H1 (cell line): ENCODE data around the gene KIAA1671. TPM values are rescaled to one million over a fixed set of nuclear protein-coding genes. Genes with fewer than 3 reads are reported as not detected.

Experiments used
- CTCF ChIA-PET: fragments of 300-600 bp; sonication (Branson Sonifier 250); formaldehyde crosslinking; loops from one replicate; lab custom pipeline; 2021; ENCODE audit not compliant: partially characterized antibody; lab: Charles Lee
- POLR2A ChIA-PET: fragments of 300-600 bp; sonication (Branson Sonifier 250); formaldehyde crosslinking; loops from one replicate; lab custom pipeline; 2021; ENCODE audit warnings: inconsistent platforms; ENCODE audit not compliant: partially characterized antibody; lab: Charles Lee
- DNase-seq, 2 experiments: peaks; one replicate each; pipeline versions ENCODE4 v3.0.0 to v3.0.0-alpha.2; 2010 to 2022; ENCODE audit warnings: low spot score in 2 of 2, low read depth in 1 of 2, mixed read lengths in 1 of 2
- FAIRE-seq: peaks from 2 replicates; lab custom pipeline; 2011; peaks lifted over from hg19 to GRCh38; lab: Jason Lieb, UNC
- H2AFZ ChIP-seq: 2 replicates; pipeline ENCODE4 v1.8.1; 2012; ENCODE audit warnings: low read length, inconsistent platforms
- H2AK5ac ChIP-seq: 2 replicates; pipeline ENCODE4 v1.6.1; 2013; ENCODE audit warnings: low read depth, low read length
- H2BK120ac ChIP-seq: replicated peaks from 2 replicates; pipeline ENCODE3; 2013; ENCODE audit warnings: low read depth, low read length, inconsistent platforms
- H2BK12ac ChIP-seq: 2 replicates; pipeline ENCODE4 v1.6.1; 2013; ENCODE audit warnings: low read depth, low read length
- H2BK15ac ChIP-seq: 2 replicates; pipeline ENCODE4 v1.6.1; 2013; ENCODE audit warnings: low read length
- H2BK20ac ChIP-seq: 2 replicates; pipeline ENCODE4 v1.6.1; 2013; ENCODE audit warnings: low read length
- H2BK5ac ChIP-seq: 2 replicates; pipeline ENCODE4 v1.6.1; 2013; ENCODE audit warnings: low read depth, low read length
- H3K14ac ChIP-seq: 2 replicates; pipeline ENCODE4 v1.6.1; 2013; ENCODE audit warnings: inconsistent platforms; ENCODE audit not compliant: insufficient read length
- H3K18ac ChIP-seq: 2 replicates; pipeline ENCODE4 v1.6.1; 2013; ENCODE audit warnings: low read length; ENCODE audit errors: extremely low read depth
- H3K23ac ChIP-seq: 2 replicates; pipeline ENCODE4 v1.6.1; 2013; ENCODE audit warnings: inconsistent platforms; ENCODE audit not compliant: insufficient read length
- H3K23me2 ChIP-seq: 2 replicates; pipeline ENCODE4 v1.6.1; 2013; ENCODE audit warnings: low read depth, low read length
- H3K27ac ChIP-seq: 2 replicates; pipeline ENCODE4 v1.6.1; 2011; ENCODE audit warnings: low read depth, low read length, inconsistent platforms
- H3K27me3 ChIP-seq, 4 experiments: replicated peaks in 1 of 4; 1 replicate in 1 of 4; 2 replicates in 3 of 4; pipeline versions ENCODE4 v1.6.1 to v1.8.1; 2011 to 2013; ENCODE audit warnings: low read length in 3 of 4, mild to moderate bottlenecking in 3 of 4, inconsistent platforms in 2 of 4, mixed read lengths in 2 of 4, moderate library complexity in 1 of 4; ENCODE audit not compliant: control insufficient read depth in 3 of 4, insufficient read depth in 3 of 4; ENCODE audit errors: extremely low read depth in 1 of 4
- H3K36me3 ChIP-seq, 4 experiments: 2 replicates each; pipeline versions ENCODE4 v1.6.1 to v1.8.1; 2011 to 2013; ENCODE audit warnings: mild to moderate bottlenecking in 4 of 4, low read length in 3 of 4, moderate library complexity in 2 of 4, control low read depth in 1 of 4, inconsistent platforms in 1 of 4; ENCODE audit not compliant: insufficient read depth in 4 of 4, control insufficient read depth in 2 of 4
- H3K4ac ChIP-seq: replicated peaks from 2 replicates; pipeline ENCODE3; 2013; ENCODE audit warnings: low read length, low read depth, mixed read lengths, inconsistent platforms; ENCODE audit not compliant: insufficient read length
- H3K4me1 ChIP-seq, 4 experiments: replicated peaks in 1 of 4; 1 replicate in 1 of 4; 2 replicates in 3 of 4; pipeline versions ENCODE4 v1.6.1 to v1.8.1; 2011 to 2013; ENCODE audit warnings: low read length in 3 of 4, inconsistent platforms in 2 of 4, mixed read lengths in 1 of 4; ENCODE audit not compliant: insufficient read depth in 4 of 4, control insufficient read depth in 3 of 4
- H3K4me2 ChIP-seq, 2 experiments: 2 replicates each; pipeline versions ENCODE4 v1.6.1 to v1.8.1; 2011 to 2013; ENCODE audit warnings: low read depth in 2 of 2, low read length in 2 of 2, control low read depth in 1 of 2, inconsistent platforms in 1 of 2, mild to moderate bottlenecking in 1 of 2; ENCODE audit not compliant: insufficient read depth in 1 of 2
- H3K4me3 ChIP-seq, 4 experiments: fragments of 200-600, 300-600 bp in 1 of 4; sonication (generic), shearing (Covaris generic), sonication (Bioruptor Twin) in 1 of 4; 2 replicates each; pipeline versions ENCODE4 v1.5.1 to v1.8.1; 2011 to 2016; ENCODE audit warnings: low read length in 4 of 4, low read depth in 3 of 4, control low read depth in 2 of 4, inconsistent platforms in 2 of 4, mild to moderate bottlenecking in 2 of 4, mixed read lengths in 1 of 4, moderate library complexity in 1 of 4; ENCODE audit not compliant: insufficient read depth in 2 of 4; ENCODE audit errors: extremely low read depth in 1 of 4
- H3K56ac ChIP-seq: replicated peaks from 2 replicates; pipeline ENCODE3; 2013; ENCODE audit warnings: low read depth, mild to moderate bottlenecking, mixed read lengths, low read length, inconsistent platforms; ENCODE audit not compliant: insufficient read length
- H3K79me1 ChIP-seq: 2 replicates; pipeline ENCODE4 v1.6.1; 2013; ENCODE audit warnings: low read depth, low read length, control low read depth
- H3K79me2 ChIP-seq, 2 experiments: 2 replicates each; pipeline versions ENCODE4 v1.6.1 to v1.8.1; 2012 to 2013; ENCODE audit warnings: low read length in 2 of 2, mild to moderate bottlenecking in 2 of 2, inconsistent platforms in 1 of 2; ENCODE audit not compliant: insufficient read depth in 2 of 2, control insufficient read depth in 1 of 2
- H3K9ac ChIP-seq, 4 experiments: replicated peaks in 1 of 4; 1 replicate in 1 of 4; 2 replicates in 3 of 4; pipeline versions ENCODE4 v1.6.1 to v1.8.1; 2011 to 2013; ENCODE audit warnings: low read depth in 3 of 4, low read length in 3 of 4, control low read depth in 2 of 4, mild to moderate bottlenecking in 2 of 4, moderate library complexity in 2 of 4, inconsistent platforms in 1 of 4; ENCODE audit errors: extremely low read depth in 1 of 4
- H3K9me3 ChIP-seq, 2 experiments: 2 replicates each; pipeline versions ENCODE4 v1.6.1 to v1.8.1; 2012 to 2013; ENCODE audit warnings: mild to moderate bottlenecking in 2 of 2, moderate library complexity in 2 of 2, control low read depth in 1 of 2, inconsistent platforms in 1 of 2, low read depth in 1 of 2, low read length in 1 of 2, mixed read lengths in 1 of 2; ENCODE audit not compliant: insufficient read depth in 2 of 2
- H4K20me1 ChIP-seq, 2 experiments: replicated peaks in 1 of 2; 2 replicates each; pipeline versions ENCODE3 to v1.8.1; 2011 to 2013; ENCODE audit warnings: inconsistent platforms in 2 of 2, low read length in 2 of 2, mild to moderate bottlenecking in 1 of 2; ENCODE audit not compliant: insufficient read depth in 2 of 2, control insufficient read depth in 1 of 2
- H4K5ac ChIP-seq: 2 replicates; pipeline ENCODE4 v1.6.1; 2013; ENCODE audit warnings: low read length, low read depth, mixed read lengths, inconsistent platforms; ENCODE audit not compliant: insufficient read length
- H4K8ac ChIP-seq: 2 replicates; pipeline ENCODE4 v1.8.0; 2013; ENCODE audit warnings: mild to moderate bottlenecking, moderate library complexity, low read length, inconsistent platforms; ENCODE audit not compliant: insufficient read depth; ENCODE audit errors: extremely low read depth
- H4K91ac ChIP-seq: replicated peaks from 2 replicates; pipeline ENCODE3; 2013; ENCODE audit warnings: low read length, mixed read lengths, inconsistent platforms; ENCODE audit not compliant: insufficient read length
- FOSL1 ChIP-seq: IDR thresholded peaks from 2 replicates; pipeline ENCODE4 v1.6.1; 2011; ENCODE audit warnings: mild to moderate bottlenecking, low read depth, low read length, moderate library complexity; ENCODE audit not compliant: insufficient read depth
- KDM5A ChIP-seq: fragments of 200-600 bp; IDR thresholded peaks from 2 replicates; pipeline ENCODE4 v1.7.1; 2012; ENCODE audit warnings: mild to moderate bottlenecking, low read length, inconsistent platforms, mixed read lengths
- SAP30 ChIP-seq: fragments of 300-600 bp; sonication (generic); IDR thresholded peaks from 2 replicates; pipeline ENCODE4 v1.7.1; 2012; ENCODE audit warnings: low read length, moderate library complexity, mild to moderate bottlenecking, inconsistent platforms; ENCODE audit not compliant: insufficient read depth, insufficient replicate concordance
- SUZ12 ChIP-seq: fragments of 200-600 bp; sonication (generic); IDR thresholded peaks from 2 replicates; pipeline ENCODE4 v1.6.1; 2012; ENCODE audit warnings: mild to moderate bottlenecking, inconsistent platforms, low read length, moderate library complexity, mixed read lengths
- WGBS, 2 experiments: shearing (Covaris generic) in 1 of 2; methylation state at CpG; one replicate each; pipeline versions ENCODE4 v1.1.6 to v1.1.7; 2013 to 2015; ENCODE audit warnings: low lambda C conversion rate in 2 of 2, mixed read lengths in 2 of 2, inconsistent platforms in 1 of 2, low coverage in 1 of 2, missing lambda C conversion rate in 1 of 2; ENCODE audit not compliant: insufficient replicate concordance in 2 of 2, insufficient coverage in 1 of 2, insufficient read length in 1 of 2; ENCODE audit errors: extremely low coverage in 1 of 2, missing lambda C conversion rate in 1 of 2; 5-methylcytosine and 5-hydroxymethylcytosine counted together
- polyA plus RNA-seq, 7 experiments: library from polyadenylated mRNA; depleted of rRNA in 3 of 7; stranded (reverse) in 5 of 7; unstranded in 2 of 7; fragments of >200 nt in 5 of 7; fragments of 200-250 nt in 2 of 7; gene quantifications; 1 replicate in 5 of 7; 2 replicates in 1 of 7; 4 replicates in 1 of 7; pipeline versions ENCODE4 v1.2.1 to v1.2.3, GENCODE V29; 2011 to 2013; ENCODE audit warnings: missing spikeins in 2 of 7, mixed read lengths in 2 of 7
- total RNA-seq: library from RNA; stranded (reverse); fragmentation: NEBNext Ultra II Directional; extraction: Animal tissue kit (Norgen Biotek cat#: 25700); gene quantifications from 2 replicates; pipeline ENCODE4 v1.2.1, GENCODE V29; 2021

KIAA1671 gene
- total and polyA plus RNA-seq, 2 of the 8 experiments (the other 6 are each of a cell fraction or from before 2014, with no cell fraction given): 6.4 to 23.9 TPM

- CTCF ChIA-PET: interaction anchor here (1.1 to 11.6 kb wide), 15 partner anchors 8 to 284 kb away, joined by 3 to 221 read pairs (median 10); partner anchors contain the start of genes KIAA1671 and LHFPL7
Measured at GRCh38 chr22:25051983-25052710, 99.6 kb downstream of the KIAA1671 start.

More at GRCh38 chr22:25051983-25052710, 99.6 kb downstream of the KIAA1671 start:
- Histone ChIP-seq H3K18ac (no peak overlapping the region), H3K4ac (no peak overlapping the region), H2BK5ac (no peak overlapping the region), H4K5ac (no peak overlapping the region), H3K79me1 (no peaks in the 10 kb centered on the region), H4K8ac (no peak overlapping the region), H3K9me3 (peaks cover 10 to 14% of the 10 kb centered on the region in 2 experiments; a peak in 3 of 4 replicates), H2AK5ac (no peak overlapping the region), H3K79me2 (no peaks in the 10 kb centered on the region), H3K23ac (no peak overlapping the region), H3K27me3 (no peaks in the 10 kb centered on the region), H4K91ac (no peak overlapping the region), H3K27ac (no peak overlapping the region), H2BK15ac (no peak overlapping the region), H4K20me1 (peaks cover 3 to 5% of the 10 kb centered on the region in 2 experiments), H2AFZ (no peak overlapping the region), H3K4me1 (peaks cover 0 to 1% (median 0%) of the 10 kb centered on the region in 4 experiments; a peak in 1 of 7 replicates), H2BK120ac (no peak overlapping the region), H2BK20ac (no peak overlapping the region), H3K36me3 (peaks cover 8 to 17% (median 11%) of the 10 kb centered on the region in 4 experiments; a peak in 5 of 8 replicates), H3K9ac (no peak overlapping the region), H3K4me2 (no peak overlapping the region), H3K23me2 (no peaks in the 10 kb centered on the region), H3K14ac (no peak overlapping the region), H2BK12ac (no peak overlapping the region), H3K56ac (no peak overlapping the region), H3K4me3 (no peak overlapping the region)
- no peak for DNase-seq
- TF ChIP-seq KDM5A (no peak), SAP30 (no peak), FOSL1 (no peak), SUZ12 (no peak)
- POLR2A ChIA-PET: interaction anchor here (0.5 kb wide), 1 partner anchor 220 kb away, joined by 3 read pairs; no protein-coding TSS in a partner anchor
- 93% methylated on average over 9 of the region's 9 CpGs; no CpG with 5 or more reads in 1 of the 2 experiments for WGBS, 2 experiments
- no peak for FAIRE-seq
